Measurements from ENCODE around the gene ZNF286A.
"Not testable (repeated sequence)": the region's sequence is repeated elsewhere in the genome, so short reads cannot be mapped to it uniquely, and the experiment has no call there.

GRCh38 chr17:15704813-15705212 is 5.3 kb downstream of the ZNF286A start:
- not testable (repeated sequence) for TF ChIP-seq CTCF (IDR thresholded peaks at IDR 0.05; ENCODE audit: poor library complexity); EZH2 (IDR thresholded peaks at IDR 0.05; ENCODE audit: borderline replicate concordance); EZH2phosphoT487 (IDR thresholded peaks at IDR 0.05; ENCODE audit: low read depth, severe bottlenecking, unreplicated experiment)

All from hepatocyte (in vitro differentiated cells).